OCI-LY7 (cell line): Measurements from ENCODE around the gene MAP1LC3B. TPM values are rescaled to one million over a fixed set of nuclear protein-coding genes. Genes with fewer than 3 reads are reported as not detected.

Experiments
- BruUV-seq: library from RNA; stranded (reverse); fragments of 400-500 nt; replicated peaks from 2 replicates; lab custom pipeline; 2021; lab: Mats Ljungman, UMichigan
- CTCF ChIA-PET: fragments of 300-600 bp; sonication (Branson Sonifier 250); formaldehyde crosslinking; loops from one replicate; lab custom pipeline; 2022; ENCODE audit warnings: antibody characterized with exemption; ENCODE audit not compliant: unreplicated experiment; lab: Charles Lee
- POLR2A ChIA-PET: fragments of 300-600 bp; sonication (Branson Sonifier 250); formaldehyde crosslinking; loops from one replicate; lab custom pipeline; 2022; ENCODE audit warnings: antibody characterized with exemption; lab: Charles Lee
- DNase-seq: peaks from one replicate; pipeline ENCODE4 v3.0.0-alpha.2; 2015; ENCODE audit warnings: low spot score
- H2AFZ ChIP-seq: fragments of 200-600 bp; sonication (generic), shearing (Covaris generic); 2 replicates; pipeline ENCODE4 v1.6.1; 2014; ENCODE audit warnings: mild to moderate bottlenecking, antibody characterized with exemption, low read length, moderate library complexity
- H3K27ac ChIP-seq: fragments of 200-600 bp; sonication (generic); 2 replicates; pipeline ENCODE4 v1.5.1; 2014; ENCODE audit warnings: mixed run types, low read depth, mild to moderate bottlenecking, moderate library complexity, low read length, inconsistent platforms; ENCODE audit not compliant: poor library complexity, severe bottlenecking
- H3K36me3 ChIP-seq: fragments of 200-600 bp; sonication (generic); 2 replicates; pipeline ENCODE4 v1.6.1; 2014; ENCODE audit warnings: mild to moderate bottlenecking, antibody characterized with exemption, low read length, moderate library complexity, mixed read lengths; ENCODE audit not compliant: insufficient read depth
- H3K4me1 ChIP-seq: fragments of 200-600 bp; sonication (generic); 2 replicates; pipeline ENCODE4 v1.5.1; 2014; ENCODE audit warnings: mild to moderate bottlenecking, low read length; ENCODE audit not compliant: insufficient read depth, poor library complexity, severe bottlenecking
- H3K4me2 ChIP-seq: fragments of 200-600 bp; sonication (generic); 2 replicates; pipeline ENCODE4 v1.6.1; 2014; ENCODE audit warnings: mild to moderate bottlenecking, low read length
- H3K4me3 ChIP-seq: fragments of 200-600 bp; sonication (generic); 2 replicates; pipeline ENCODE4 v1.5.1; 2014; ENCODE audit warnings: mild to moderate bottlenecking, low read depth, low read length; ENCODE audit not compliant: poor library complexity, severe bottlenecking
- H3K79me2 ChIP-seq: fragments of 200-600 bp; sonication (generic); 2 replicates; pipeline ENCODE4 v1.6.1; 2016; ENCODE audit warnings: low read depth, mild to moderate bottlenecking, low read length, moderate library complexity, mixed read lengths; ENCODE audit not compliant: insufficient read depth
- H3K9me2 ChIP-seq: fragments of 200-600 bp; sonication (generic); 2 replicates; pipeline ENCODE4 v1.6.1; 2016; ENCODE audit warnings: mild to moderate bottlenecking, low read length, mixed read lengths; ENCODE audit not compliant: insufficient read depth
- H3K9me3 ChIP-seq: fragments of 200-600 bp; sonication (generic); 2 replicates; pipeline ENCODE4 v1.6.1; 2014; ENCODE audit warnings: mild to moderate bottlenecking, mixed run types, low read length, mixed read lengths
- H4K20me1 ChIP-seq: fragments of 200-600 bp; sonication (generic); 2 replicates; pipeline ENCODE4 v1.6.1; 2014; ENCODE audit warnings: mild to moderate bottlenecking, antibody characterized with exemption, low read length, moderate library complexity, mixed read lengths; ENCODE audit not compliant: insufficient read depth
- EZH2phosphoT487 ChIP-seq: fragments of 200-600 bp; sonication (generic); IDR thresholded peaks from 2 replicates; pipeline ENCODE4 v1.6.1; 2018; ENCODE audit warnings: low read depth, borderline replicate concordance, mild to moderate bottlenecking, mixed run types, antibody characterized with exemption, low read length, moderate library complexity, mixed read lengths
- intact Hi-C: fragments of 100-400 bp; cut with micrococcal nuclease; formaldehyde crosslinking; loops from one replicate; pipeline ENCODE4 v1.10.0; 2022; ENCODE audit not compliant: unreplicated experiment
- total RNA-seq, 2 experiments: library from RNA; depleted of rRNA in 1 of 2; stranded (reverse); fragments of >200 nt in 1 of 2; shearing (Covaris generic) in 1 of 2; gene quantifications; 2 replicates each; pipeline ENCODE4 v1.2.3, GENCODE V29; 2014 to 2022
- TF ChIP-seq, protein P1 (sequence below): fragments of 200-600 bp; sonication (generic); conservative IDR thresholded peaks from 2 replicates; pipeline ENCODE4 v1.5.1; 2014; ENCODE audit warnings: mild to moderate bottlenecking, antibody characterized with exemption, low read length, moderate library complexity, mixed read lengths

MAP1LC3B gene
- total RNA-seq, 2 experiments from 2014 or later, result 15.3 to 43.8 TPM

GRCh38 chr16:87393680-87394055, 1.5 kb downstream of the MAP1LC3B start:
- peak overlapping the region; percentile 14 for H3K27ac ChIP-seq
- TF ChIP-seq EZH2phosphoT487, result no peak
- TF ChIP-seq, protein P1, sequence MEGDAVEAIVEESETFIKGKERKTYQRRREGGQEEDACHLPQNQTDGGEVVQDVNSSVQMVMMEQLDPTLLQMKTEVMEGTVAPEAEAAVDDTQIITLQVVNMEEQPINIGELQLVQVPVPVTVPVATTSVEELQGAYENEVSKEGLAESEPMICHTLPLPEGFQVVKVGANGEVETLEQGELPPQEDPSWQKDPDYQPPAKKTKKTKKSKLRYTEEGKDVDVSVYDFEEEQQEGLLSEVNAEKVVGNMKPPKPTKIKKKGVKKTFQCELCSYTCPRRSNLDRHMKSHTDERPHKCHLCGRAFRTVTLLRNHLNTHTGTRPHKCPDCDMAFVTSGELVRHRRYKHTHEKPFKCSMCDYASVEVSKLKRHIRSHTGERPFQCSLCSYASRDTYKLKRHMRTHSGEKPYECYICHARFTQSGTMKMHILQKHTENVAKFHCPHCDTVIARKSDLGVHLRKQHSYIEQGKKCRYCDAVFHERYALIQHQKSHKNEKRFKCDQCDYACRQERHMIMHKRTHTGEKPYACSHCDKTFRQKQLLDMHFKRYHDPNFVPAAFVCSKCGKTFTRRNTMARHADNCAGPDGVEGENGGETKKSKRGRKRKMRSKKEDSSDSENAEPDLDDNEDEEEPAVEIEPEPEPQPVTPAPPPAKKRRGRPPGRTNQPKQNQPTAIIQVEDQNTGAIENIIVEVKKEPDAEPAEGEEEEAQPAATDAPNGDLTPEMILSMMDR, result no peak
- BruUV-seq, result no TSS peak
- H3K4me1 ChIP-seq, result peaks cover 31% of the 10 kb centered on the region
- no peaks in the 10 kb centered on the region for H3K9me2 ChIP-seq
- H3K79me2 ChIP-seq, result peaks cover 27% of the 10 kb centered on the region; the same call in 1 of the 2 replicates
- H2AFZ ChIP-seq, result no peak overlapping the region
- H3K4me3 ChIP-seq, result peak overlapping the region; percentile 78
- peak overlapping the region; percentile 88 for H3K4me2 ChIP-seq
- H3K36me3 ChIP-seq, result peaks cover 9% of the 10 kb centered on the region; the same call in 1 of the 2 replicates
- POLR2A ChIA-PET, result interaction anchor here (2.2 kb wide), 1 partner anchor 10 kb away, joined by 9 read pairs; the partner anchor contains the start of gene FBXO31
- intact Hi-C loops, result loop anchor here (2.0 to 5.0 kb wide), 2 partner anchors 77 to 309 kb away; partner anchors contain the start of gene C16orf95
- no peaks in the 10 kb centered on the region for H3K9me3 ChIP-seq
- peaks cover 14% of the 10 kb centered on the region for H4K20me1 ChIP-seq
- CTCF ChIA-PET, result no interaction called here
- no peak for DNase-seq

GRCh38 chr16:87395181-87395842, 3.2 kb downstream of the MAP1LC3B start:
- H3K9me3 ChIP-seq, result no peaks in the 10 kb centered on the region
- H3K4me1 ChIP-seq, result peaks cover 21% of the 10 kb centered on the region
- BruUV-seq, result no TSS peak
- intact Hi-C loops, result loop anchor here (2.0 kb wide), 1 partner anchor 79 kb away; the partner anchor contains the start of gene C16orf95
- no peak overlapping the region for H3K4me2 ChIP-seq
- ChIA-PET POLR2A (interaction anchor here (0.5 to 2.2 kb wide), 3 partner anchors 11 to 1170 kb away, joined by 3 to 9 read pairs (median 4); partner anchors contain the start of gene FBXO31), CTCF (no interaction called here)
- peaks cover 27% of the 10 kb centered on the region; the same call in 1 of the 2 replicates for H3K79me2 ChIP-seq
- no peak for DNase-seq
- no peak overlapping the region for H2AFZ ChIP-seq
- peaks cover 14% of the 10 kb centered on the region for H4K20me1 ChIP-seq
- H3K27ac ChIP-seq, result no peak overlapping the region
- H3K4me3 ChIP-seq, result no peak overlapping the region
- H3K36me3 ChIP-seq, result peaks cover 19% of the 10 kb centered on the region
- no peaks in the 10 kb centered on the region for H3K9me2 ChIP-seq
- TF ChIP-seq, protein P1, result no peak
- TF ChIP-seq EZH2phosphoT487, result no peak
